HEK293 (cell line): ENCODE measurements around the gene LDLRAD3.

Experiments
- CTCF ChIA-PET: fragments of 350-600 bp; formaldehyde crosslinking; extraction: SDS; loops from one replicate; lab custom pipeline; 2021; ENCODE audit warnings: antibody characterized with exemption; lab: Yijun Ruan, JAX
- POLR2A ChIA-PET: fragments of 300-600 bp; formaldehyde crosslinking; extraction: SDS; loops from one replicate; lab custom pipeline; 2020; ENCODE audit warnings: antibody characterized with exemption, inconsistent platforms; lab: Yijun Ruan, JAX
- H3K27ac ChIP-seq: fragments of 200-500 bp; sonication (Bioruptor generic); 2 replicates; pipeline ENCODE4 v1.5.1; 2014; ENCODE audit warnings: low read depth, low read length, control low read depth, inconsistent platforms; ENCODE audit errors: extremely low read depth
- H3K36me3 ChIP-seq, 2 experiments: fragments of 200-500 bp in 1 of 2; sonication (Bioruptor generic) in 1 of 2; 1 replicate in 1 of 2; 2 replicates in 1 of 2; pipeline ENCODE4 v1.5.1; 2014 to 2017; ENCODE audit warnings: inconsistent platforms in 2 of 2, low read length in 2 of 2; ENCODE audit not compliant: control insufficient read depth in 2 of 2, insufficient read depth in 1 of 2
- H3K4me1 ChIP-seq: fragments of 200-500 bp; sonication (Bioruptor generic); 2 replicates; pipeline ENCODE4 v1.5.1; 2014; ENCODE audit warnings: mild to moderate bottlenecking, low read length, inconsistent platforms; ENCODE audit not compliant: control insufficient read depth, insufficient read depth
- H3K4me3 ChIP-seq: 2 replicates; pipeline ENCODE4 v1.5.1; 2011; ENCODE audit warnings: low read depth, mild to moderate bottlenecking, control low read depth, low read length, moderate library complexity
- H3K9me3 ChIP-seq: fragments of 200-500 bp; sonication (Bioruptor generic); 2 replicates; pipeline ENCODE4 v1.5.1; 2014; ENCODE audit warnings: low read depth, low read length, inconsistent platforms; ENCODE audit not compliant: control insufficient read depth, insufficient read depth
- GFI1B ChIP-seq: fragments of 450-650 bp; formaldehyde crosslinking; IDR thresholded peaks from 2 replicates; pipeline ENCODE4 v1.5.1; 2016; ENCODE audit warnings: missing biosample characterization, missing genetic modification characterization
- IKZF3 ChIP-seq: fragments of 450-650 bp; IDR thresholded peaks from 2 replicates; pipeline ENCODE4 v1.5.0; 2018; ENCODE audit warnings: missing biosample characterization, mild to moderate bottlenecking, missing genetic modification characterization, moderate library complexity
- KLF1 ChIP-seq: fragments of 450-650 bp; formaldehyde crosslinking; IDR thresholded peaks from 2 replicates; pipeline ENCODE4 v1.5.1; 2016; ENCODE audit warnings: missing biosample characterization, missing genetic modification characterization
- RBAK ChIP-seq: fragments of 450-650 bp; formaldehyde crosslinking; IDR thresholded peaks from 2 replicates; pipeline ENCODE4 v1.5.1; 2016; ENCODE audit warnings: missing biosample characterization, missing genetic modification characterization
- ZNF114 ChIP-seq: fragments of 450-650 bp; formaldehyde crosslinking; IDR thresholded peaks from 2 replicates; pipeline ENCODE4 v1.5.0; 2017; ENCODE audit warnings: missing biosample characterization, missing genetic modification characterization
- ZNF174 ChIP-seq: fragments of 450-650 bp; formaldehyde crosslinking; IDR thresholded peaks from 2 replicates; pipeline ENCODE4 v1.5.0; 2017; ENCODE audit warnings: missing biosample characterization, mild to moderate bottlenecking, missing genetic modification characterization
- ZNF239 ChIP-seq: fragments of 450-650 bp; formaldehyde crosslinking; IDR thresholded peaks from 2 replicates; pipeline ENCODE4 v1.5.1; 2016; ENCODE audit warnings: missing biosample characterization, missing genetic modification characterization
- ZNF324 ChIP-seq: fragments of 450-650 bp; formaldehyde crosslinking; IDR thresholded peaks from 2 replicates; pipeline ENCODE4 v1.5.1; 2016; ENCODE audit warnings: missing biosample characterization, missing genetic modification characterization
- ZNF416 ChIP-seq: fragments of 450-650 bp; formaldehyde crosslinking; IDR thresholded peaks from 2 replicates; pipeline ENCODE4 v1.5.1; 2016; ENCODE audit warnings: missing biosample characterization, missing genetic modification characterization
- ZNF621 ChIP-seq: fragments of 450-650 bp; formaldehyde crosslinking; IDR thresholded peaks from 2 replicates; pipeline ENCODE4 v1.5.1; 2017; ENCODE audit warnings: missing biosample characterization, missing genetic modification characterization
- ZNF626 ChIP-seq: fragments of 450-650 bp; sonication (Bioruptor Pico); formaldehyde crosslinking; IDR thresholded peaks from 2 replicates; pipeline ENCODE4 v1.5.1; 2018; ENCODE audit warnings: missing biosample characterization, missing genetic modification characterization, inconsistent platforms
- ZNF658 ChIP-seq: fragments of 450-650 bp; formaldehyde crosslinking; IDR thresholded peaks from 2 replicates; pipeline ENCODE4; 2016; ENCODE audit warnings: missing biosample characterization, missing genetic modification characterization
- ZNF707 ChIP-seq: fragments of 450-650 bp; formaldehyde crosslinking; IDR thresholded peaks from 2 replicates; pipeline ENCODE4 v1.5.1; 2016; ENCODE audit warnings: missing biosample characterization, missing genetic modification characterization
- ZSCAN30 ChIP-seq: fragments of 450-650 bp; IDR thresholded peaks from 2 replicates; pipeline ENCODE4 v1.5.1; 2018; ENCODE audit warnings: missing biosample characterization, mild to moderate bottlenecking, missing genetic modification characterization, moderate library complexity
- TF ChIP-seq, protein P1 (sequence below): IDR thresholded peaks from 2 replicates; pipeline ENCODE4 v1.6.1; 2011; ENCODE audit warnings: mild to moderate bottlenecking, low read depth, low read length, borderline replicate concordance
- TF ChIP-seq, protein P2 (sequence below): fragments of 450-650 bp; formaldehyde crosslinking; IDR thresholded peaks from 2 replicates; pipeline ENCODE4 v1.5.1; 2017; ENCODE audit warnings: missing biosample characterization, mild to moderate bottlenecking, missing genetic modification characterization, moderate library complexity
- TF ChIP-seq, protein P3 (sequence below): fragments of 450-650 bp; IDR thresholded peaks from 2 replicates; pipeline ENCODE4 v1.5.1; 2018; ENCODE audit warnings: missing biosample characterization, mild to moderate bottlenecking, missing genetic modification characterization
- TF ChIP-seq, protein P4 (sequence below): fragments of 450-650 bp; formaldehyde crosslinking; IDR thresholded peaks from 2 replicates; pipeline ENCODE4 v1.5.1; 2016; ENCODE audit warnings: missing biosample characterization, missing genetic modification characterization
- TF ChIP-seq, protein P5 (sequence below): fragments of 450-650 bp; formaldehyde crosslinking; IDR thresholded peaks from 2 replicates; pipeline ENCODE4 v1.5.0; 2017; ENCODE audit warnings: missing biosample characterization, missing genetic modification characterization, borderline replicate concordance

LDLRAD3 gene

DNA sequence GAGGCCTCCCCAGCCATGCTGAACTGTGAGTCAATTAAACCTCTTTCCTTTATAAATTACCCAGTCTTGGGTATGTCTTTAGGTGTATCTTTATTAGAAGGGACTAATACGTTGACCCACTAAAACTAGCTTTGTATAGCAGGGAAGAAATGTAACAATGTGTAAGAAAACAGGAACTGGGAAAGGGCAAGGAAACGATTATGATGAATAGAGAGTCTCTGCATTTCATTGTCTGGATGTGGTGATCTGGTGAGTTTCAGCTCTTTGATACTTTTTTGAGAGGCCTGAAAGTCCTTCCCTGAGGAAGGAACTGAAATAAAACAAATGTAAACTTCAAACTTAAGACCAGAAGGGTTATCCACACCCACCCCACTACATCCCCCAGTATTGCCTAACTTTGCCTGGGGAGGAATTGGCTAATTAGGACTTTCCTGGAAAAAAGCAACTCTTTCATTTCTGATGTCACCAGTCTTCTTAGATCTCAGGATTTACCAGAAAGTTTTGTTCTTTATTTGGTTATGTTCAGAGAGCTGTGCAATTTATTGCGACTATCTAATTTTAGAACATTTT lies 119.0 kb downstream of the LDLRAD3 start:
- Histone ChIP-seq H3K4me1 (no peaks in the 10 kb centered on the region), H3K9me3 (no peaks in the 10 kb centered on the region), H3K4me3 (no peak overlapping the region), H3K36me3 (no peaks in the 10 kb centered on the region), H3K27ac (no peak overlapping the region)
- CTCF ChIA-PET = interaction anchor here (0.8 to 2.3 kb wide), 3 partner anchors 195 to 447 kb away, joined by 3 to 10 read pairs (median 3); no protein-coding TSS in a partner anchor
- TF ChIP-seq, protein P1, sequence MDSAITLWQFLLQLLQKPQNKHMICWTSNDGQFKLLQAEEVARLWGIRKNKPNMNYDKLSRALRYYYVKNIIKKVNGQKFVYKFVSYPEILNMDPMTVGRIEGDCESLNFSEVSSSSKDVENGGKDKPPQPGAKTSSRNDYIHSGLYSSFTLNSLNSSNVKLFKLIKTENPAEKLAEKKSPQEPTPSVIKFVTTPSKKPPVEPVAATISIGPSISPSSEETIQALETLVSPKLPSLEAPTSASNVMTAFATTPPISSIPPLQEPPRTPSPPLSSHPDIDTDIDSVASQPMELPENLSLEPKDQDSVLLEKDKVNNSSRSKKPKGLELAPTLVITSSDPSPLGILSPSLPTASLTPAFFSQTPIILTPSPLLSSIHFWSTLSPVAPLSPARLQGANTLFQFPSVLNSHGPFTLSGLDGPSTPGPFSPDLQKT = no peak
- TF ChIP-seq KLF1 (tag by site-specific recombination) = no peak
- TF ChIP-seq, protein P2, sequence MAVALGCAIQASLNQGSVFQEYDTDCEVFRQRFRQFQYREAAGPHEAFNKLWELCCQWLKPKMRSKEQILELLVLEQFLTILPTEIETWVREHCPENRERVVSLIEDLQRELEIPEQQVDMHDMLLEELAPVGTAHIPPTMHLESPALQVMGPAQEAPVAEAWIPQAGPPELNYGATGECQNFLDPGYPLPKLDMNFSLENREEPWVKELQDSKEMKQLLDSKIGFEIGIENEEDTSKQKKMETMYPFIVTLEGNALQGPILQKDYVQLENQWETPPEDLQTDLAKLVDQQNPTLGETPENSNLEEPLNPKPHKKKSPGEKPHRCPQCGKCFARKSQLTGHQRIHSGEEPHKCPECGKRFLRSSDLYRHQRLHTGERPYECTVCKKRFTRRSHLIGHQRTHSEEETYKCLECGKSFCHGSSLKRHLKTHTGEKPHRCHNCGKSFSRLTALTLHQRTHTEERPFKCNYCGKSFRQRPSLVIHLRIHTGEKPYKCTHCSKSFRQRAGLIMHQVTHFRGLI (tag by site-specific recombination) = no peak
- TF ChIP-seq ZNF324 = no peak
- no peak for TF ChIP-seq ZNF658 (tag by site-specific recombination)
- no peak for TF ChIP-seq IKZF3 (tag by site-specific recombination)
- TF ChIP-seq GFI1B (tag by site-specific recombination) = no peak
- TF ChIP-seq, protein P3, sequence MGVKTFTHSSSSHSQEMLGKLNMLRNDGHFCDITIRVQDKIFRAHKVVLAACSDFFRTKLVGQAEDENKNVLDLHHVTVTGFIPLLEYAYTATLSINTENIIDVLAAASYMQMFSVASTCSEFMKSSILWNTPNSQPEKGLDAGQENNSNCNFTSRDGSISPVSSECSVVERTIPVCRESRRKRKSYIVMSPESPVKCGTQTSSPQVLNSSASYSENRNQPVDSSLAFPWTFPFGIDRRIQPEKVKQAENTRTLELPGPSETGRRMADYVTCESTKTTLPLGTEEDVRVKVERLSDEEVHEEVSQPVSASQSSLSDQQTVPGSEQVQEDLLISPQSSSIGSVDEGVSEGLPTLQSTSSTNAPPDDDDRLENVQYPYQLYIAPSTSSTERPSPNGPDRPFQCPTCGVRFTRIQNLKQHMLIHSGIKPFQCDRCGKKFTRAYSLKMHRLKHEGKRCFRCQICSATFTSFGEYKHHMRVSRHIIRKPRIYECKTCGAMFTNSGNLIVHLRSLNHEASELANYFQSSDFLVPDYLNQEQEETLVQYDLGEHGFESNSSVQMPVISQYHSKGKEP (tag by site-specific recombination) = no peak
- no peak for TF ChIP-seq ZNF114
- TF ChIP-seq, protein P4, sequence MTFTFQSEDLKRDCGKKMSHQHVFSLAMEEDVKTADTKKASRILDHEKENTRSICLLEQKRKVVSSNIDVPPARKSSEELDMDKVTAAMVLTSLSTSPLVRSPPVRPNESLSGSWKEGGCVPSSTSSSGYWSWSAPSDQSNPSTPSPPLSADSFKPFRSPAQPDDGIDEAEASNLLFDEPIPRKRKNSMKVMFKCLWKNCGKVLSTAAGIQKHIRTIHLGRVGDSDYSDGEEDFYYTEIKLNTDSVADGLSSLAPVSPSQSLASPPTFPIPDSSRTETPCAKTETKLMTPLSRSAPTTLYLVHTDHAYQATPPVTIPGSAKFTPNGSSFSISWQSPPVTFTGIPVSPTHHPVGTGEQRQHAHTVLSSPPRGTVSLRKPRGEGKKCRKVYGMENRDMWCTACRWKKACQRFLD = no peak
- TF ChIP-seq ZNF621 = no peak
- no peak for TF ChIP-seq ZNF416 (tag by site-specific recombination)
- no peak for TF ChIP-seq ZNF239 (tag by site-specific recombination)
- no peak for TF ChIP-seq RBAK (tag by site-specific recombination)
- TF ChIP-seq ZSCAN30 (tag by site-specific recombination) = no peak
- no peak for TF ChIP-seq ZNF707 (tag by site-specific recombination)
- TF ChIP-seq ZNF174 (tag by site-specific recombination) = no peak
- no peak for TF ChIP-seq ZNF626 (tag by site-specific recombination)
- TF ChIP-seq, protein P5, sequence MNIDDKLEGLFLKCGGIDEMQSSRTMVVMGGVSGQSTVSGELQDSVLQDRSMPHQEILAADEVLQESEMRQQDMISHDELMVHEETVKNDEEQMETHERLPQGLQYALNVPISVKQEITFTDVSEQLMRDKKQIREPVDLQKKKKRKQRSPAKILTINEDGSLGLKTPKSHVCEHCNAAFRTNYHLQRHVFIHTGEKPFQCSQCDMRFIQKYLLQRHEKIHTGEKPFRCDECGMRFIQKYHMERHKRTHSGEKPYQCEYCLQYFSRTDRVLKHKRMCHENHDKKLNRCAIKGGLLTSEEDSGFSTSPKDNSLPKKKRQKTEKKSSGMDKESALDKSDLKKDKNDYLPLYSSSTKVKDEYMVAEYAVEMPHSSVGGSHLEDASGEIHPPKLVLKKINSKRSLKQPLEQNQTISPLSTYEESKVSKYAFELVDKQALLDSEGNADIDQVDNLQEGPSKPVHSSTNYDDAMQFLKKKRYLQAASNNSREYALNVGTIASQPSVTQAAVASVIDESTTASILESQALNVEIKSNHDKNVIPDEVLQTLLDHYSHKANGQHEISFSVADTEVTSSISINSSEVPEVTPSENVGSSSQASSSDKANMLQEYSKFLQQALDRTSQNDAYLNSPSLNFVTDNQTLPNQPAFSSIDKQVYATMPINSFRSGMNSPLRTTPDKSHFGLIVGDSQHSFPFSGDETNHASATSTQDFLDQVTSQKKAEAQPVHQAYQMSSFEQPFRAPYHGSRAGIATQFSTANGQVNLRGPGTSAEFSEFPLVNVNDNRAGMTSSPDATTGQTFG (tag by site-specific recombination) = no peak
- POLR2A ChIA-PET = no interaction called here
